HCT116 (cell line): ENCODE measurements around the gene CNNM4. TPM values are rescaled to one million over a fixed set of nuclear protein-coding genes. Genes with fewer than 3 reads are reported as not detected.

Experiments
- ATAC-seq: fragments of 200-7000 bp; cut with Tn5 transposase; 2 replicates; pipeline ENCODE4 v1.9.1; 2020; ENCODE audit warnings: mild to moderate bottlenecking, moderate library complexity
- BruUV-seq: library from RNA; stranded (reverse); fragments of 400-500 nt; replicated peaks from 2 replicates; lab custom pipeline; 2021; lab: Mats Ljungman, UMichigan
- CTCF ChIA-PET: fragments of 300-600 bp; sonication (Branson Sonifier 250); formaldehyde crosslinking; loops from one replicate; lab custom pipeline; 2021; ENCODE audit warnings: antibody characterized with exemption; lab: Charles Lee
- POLR2A ChIA-PET: fragments of 300-600, 350-600 bp; sonication (Branson Sonifier 250); formaldehyde crosslinking; loops from one replicate; lab custom pipeline; 2021; ENCODE audit warnings: antibody characterized with exemption; lab: Charles Lee
- RAD21 ChIA-PET, 2 experiments: fragments of 300-600 bp; sonication (Branson Sonifier 250); formaldehyde crosslinking; loops; one replicate each; lab custom pipeline; 2023; ENCODE audit warnings: low total read pairs in 2 of 2; ENCODE audit not compliant: uncharacterized antibody in 2 of 2, unreplicated experiment in 2 of 2, low non-redundant PET in 1 of 2; lab: Charles Lee
- DNase-seq: peaks from one replicate; pipeline ENCODE4 v3.0.0-alpha.2; 2010; ENCODE audit warnings: low read depth, low spot score
- H2AFZ ChIP-seq: fragments of 200-600 bp; shearing (Covaris generic), sonication (generic); 2 replicates; pipeline ENCODE4 v1.6.1; 2017; ENCODE audit warnings: low read depth, mixed run types, mixed read lengths, antibody characterized with exemption, low read length; ENCODE audit not compliant: poor library complexity, severe bottlenecking
- H3K27ac ChIP-seq: 2 replicates; pipeline ENCODE4 v1.5.1; 2012; ENCODE audit warnings: low read depth, low read length
- H3K27me3 ChIP-seq: fragments of 200-600 bp; sonication (generic); 2 replicates; pipeline ENCODE4 v1.6.1; 2016; ENCODE audit warnings: mixed run types, low read length, mixed read lengths; ENCODE audit not compliant: insufficient read depth
- H3K36me3 ChIP-seq, 2 experiments: fragments of 200-500 bp in 1 of 2; fragments of 200-600 bp in 1 of 2; sonication (Bioruptor generic) in 1 of 2; sonication (generic) in 1 of 2; 2 replicates each; pipeline versions ENCODE4 v1.5.1 to v1.6.1; 2014 to 2016; ENCODE audit warnings: low read length in 2 of 2, inconsistent platforms in 1 of 2, mixed read lengths in 1 of 2, mixed run types in 1 of 2; ENCODE audit not compliant: insufficient read depth in 2 of 2, control insufficient read depth in 1 of 2
- H3K4me1 ChIP-seq, 2 experiments: fragments of 200-600 bp in 1 of 2; sonication (generic) in 1 of 2; 2 replicates each; pipeline versions ENCODE4 v1.5.1 to v1.6.1; 2012 to 2017; ENCODE audit warnings: low read length in 2 of 2, inconsistent platforms in 1 of 2, mild to moderate bottlenecking in 1 of 2, mixed read lengths in 1 of 2, mixed run types in 1 of 2, moderate library complexity in 1 of 2; ENCODE audit not compliant: insufficient read depth in 2 of 2, control insufficient read depth in 1 of 2
- H3K4me2 ChIP-seq: fragments of 200-600 bp; sonication (generic); 2 replicates; pipeline ENCODE4 v1.6.1; 2017; ENCODE audit warnings: mixed run types, low read length, mixed read lengths
- H3K4me3 ChIP-seq, 2 experiments: fragments of 200-600 bp in 1 of 2; sonication (generic) in 1 of 2; replicated peaks in 1 of 2; 2 replicates each; pipeline ENCODE4 v1.5.1; 2011 to 2016; ENCODE audit warnings: low read length in 2 of 2, control low read depth in 1 of 2, low read depth in 1 of 2, mild to moderate bottlenecking in 1 of 2, mixed read lengths in 1 of 2, mixed run types in 1 of 2
- H3K79me2 ChIP-seq: fragments of 200-600 bp; sonication (generic); 2 replicates; pipeline ENCODE4 v1.6.1; 2017; ENCODE audit warnings: mild to moderate bottlenecking, mixed run types, low read length, moderate library complexity, mixed read lengths; ENCODE audit not compliant: insufficient read depth
- H3K9ac ChIP-seq: fragments of 200-600 bp; sonication (generic); 2 replicates; pipeline ENCODE4 v1.6.1; 2016; ENCODE audit warnings: low read length, mixed read lengths
- H3K9me2 ChIP-seq: fragments of 200-600 bp; sonication (generic), shearing (Covaris generic); 2 replicates; pipeline ENCODE4 v1.6.1; 2017; ENCODE audit warnings: mixed run types, mild to moderate bottlenecking, moderate library complexity; ENCODE audit not compliant: insufficient read depth
- H3K9me3 ChIP-seq, 2 experiments: fragments of 200-500 bp in 1 of 2; fragments of 200-600 bp in 1 of 2; sonication (Bioruptor generic) in 1 of 2; sonication (generic) in 1 of 2; 2 replicates each; pipeline ENCODE4 v1.6.1; 2014 to 2017; ENCODE audit warnings: low read length in 2 of 2, mixed read lengths in 2 of 2, inconsistent platforms in 1 of 2, low read depth in 1 of 2, mild to moderate bottlenecking in 1 of 2, mixed run types in 1 of 2, moderate library complexity in 1 of 2; ENCODE audit not compliant: control insufficient read depth in 1 of 2, insufficient read depth in 1 of 2
- H4K20me1 ChIP-seq: fragments of 200-600 bp; sonication (generic), shearing (Covaris generic); 2 replicates; pipeline ENCODE4 v1.6.1; 2017; ENCODE audit warnings: mixed run types, mild to moderate bottlenecking, moderate library complexity; ENCODE audit not compliant: insufficient read depth
- EZH2 ChIP-seq: fragments of 200-600 bp; sonication (generic); IDR thresholded peaks from 2 replicates; pipeline ENCODE4 v1.6.1; 2017; ENCODE audit warnings: antibody characterized with exemption, mixed run types
- SRF ChIP-seq: IDR thresholded peaks from 2 replicates; pipeline ENCODE4 v1.6.1; 2012; ENCODE audit warnings: low read depth
- YY1 ChIP-seq: IDR thresholded peaks from 2 replicates; pipeline ENCODE4 v1.6.1; 2011; ENCODE audit warnings: low read length, low read depth, moderate library complexity, mild to moderate bottlenecking; ENCODE audit not compliant: insufficient replicate concordance; ENCODE audit errors: extremely low read depth
- intact Hi-C: fragments of 100-400 bp; cut with micrococcal nuclease; formaldehyde crosslinking; loops from 2 replicates; pipeline ENCODE4 v1.10.0; 2022
- total RNA-seq: library from RNA; stranded (reverse); gene quantifications from one replicate; pipeline ENCODE4 v1.2.1, GENCODE V29; 2021; ENCODE audit not compliant: unreplicated experiment
- TF ChIP-seq, protein P1 (sequence below): IDR thresholded peaks from 2 replicates; pipeline ENCODE4 v1.6.1; 2012; ENCODE audit warnings: low read depth
- TF ChIP-seq, protein P2 (sequence below): IDR thresholded peaks from 2 replicates; pipeline ENCODE4 v1.6.1; 2011; ENCODE audit warnings: mild to moderate bottlenecking, low read length, moderate library complexity; ENCODE audit not compliant: insufficient replicate concordance; ENCODE audit errors: extremely low read depth

CNNM4 gene
- total RNA-seq, 1 experiment from 2014 or later = 7.9 TPM

DNA sequence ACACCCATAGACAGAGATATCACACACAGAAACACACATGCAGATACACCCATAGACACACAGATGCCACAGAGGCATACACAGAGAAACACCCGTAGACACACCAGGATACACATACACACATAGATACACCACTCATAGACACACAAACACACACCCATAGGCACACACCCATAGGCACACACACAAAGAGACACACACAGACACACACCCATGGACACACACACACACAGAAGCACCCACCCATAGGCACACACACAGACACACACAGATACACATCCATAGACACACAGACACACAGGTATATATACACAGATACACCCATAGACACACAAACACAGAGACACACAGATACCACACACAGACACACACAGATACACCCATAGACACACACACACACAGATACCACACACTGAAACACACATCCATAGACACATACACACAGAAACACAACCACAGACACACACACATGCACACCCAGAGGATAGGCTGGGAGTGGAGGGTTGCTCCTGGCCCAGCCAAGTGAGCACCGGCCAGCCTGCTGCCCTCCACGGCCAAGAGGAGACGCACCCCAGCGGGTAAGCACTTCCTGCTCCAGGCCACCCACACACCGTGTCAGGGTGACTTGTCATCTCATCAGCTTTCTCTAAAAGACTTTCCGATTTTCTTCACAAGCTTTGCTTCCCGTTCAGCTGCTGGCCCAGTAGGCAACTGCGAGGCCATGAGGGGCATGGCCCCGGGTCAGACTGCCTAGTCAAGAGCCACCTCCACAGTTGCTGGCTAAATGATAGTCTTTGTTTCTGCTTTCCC, 41.3 kb downstream of the CNNM4 start:
- RAD21 ChIA-PET = no interaction called here
- ATAC-seq = no peak

More for the DNA sequence above, 41.3 kb downstream of the CNNM4 start:
- no peak overlapping the region for H3K4me3 ChIP-seq
- no peak for DNase-seq
- no peaks in the 10 kb centered on the region for H3K79me2 ChIP-seq
- no peaks in the 10 kb centered on the region for H4K20me1 ChIP-seq
- no peaks in the 10 kb centered on the region for H3K9me3 ChIP-seq
- H3K9ac ChIP-seq = no peak overlapping the region
- H3K9me2 ChIP-seq = no peaks in the 10 kb centered on the region
- no peaks in the 10 kb centered on the region for H3K27me3 ChIP-seq
- H2AFZ ChIP-seq = no peak overlapping the region
- peaks cover 0 to 9% of the 10 kb centered on the region in 2 experiments; a peak in 2 of 4 replicates for H3K36me3 ChIP-seq
- BruUV-seq = no TSS peak
- no peak overlapping the region for H3K27ac ChIP-seq
- intact Hi-C loops = loop anchor here (2.0 to 5.0 kb wide), 2 partner anchors 199 to 250 kb away; no protein-coding TSS in a partner anchor
- no peak overlapping the region for H3K4me2 ChIP-seq
- CTCF ChIA-PET = interaction anchor here (1.2 kb wide), 1 partner anchor 252 kb away, joined by 3 read pairs; no protein-coding TSS in a partner anchor
- TF ChIP-seq, protein P1, sequence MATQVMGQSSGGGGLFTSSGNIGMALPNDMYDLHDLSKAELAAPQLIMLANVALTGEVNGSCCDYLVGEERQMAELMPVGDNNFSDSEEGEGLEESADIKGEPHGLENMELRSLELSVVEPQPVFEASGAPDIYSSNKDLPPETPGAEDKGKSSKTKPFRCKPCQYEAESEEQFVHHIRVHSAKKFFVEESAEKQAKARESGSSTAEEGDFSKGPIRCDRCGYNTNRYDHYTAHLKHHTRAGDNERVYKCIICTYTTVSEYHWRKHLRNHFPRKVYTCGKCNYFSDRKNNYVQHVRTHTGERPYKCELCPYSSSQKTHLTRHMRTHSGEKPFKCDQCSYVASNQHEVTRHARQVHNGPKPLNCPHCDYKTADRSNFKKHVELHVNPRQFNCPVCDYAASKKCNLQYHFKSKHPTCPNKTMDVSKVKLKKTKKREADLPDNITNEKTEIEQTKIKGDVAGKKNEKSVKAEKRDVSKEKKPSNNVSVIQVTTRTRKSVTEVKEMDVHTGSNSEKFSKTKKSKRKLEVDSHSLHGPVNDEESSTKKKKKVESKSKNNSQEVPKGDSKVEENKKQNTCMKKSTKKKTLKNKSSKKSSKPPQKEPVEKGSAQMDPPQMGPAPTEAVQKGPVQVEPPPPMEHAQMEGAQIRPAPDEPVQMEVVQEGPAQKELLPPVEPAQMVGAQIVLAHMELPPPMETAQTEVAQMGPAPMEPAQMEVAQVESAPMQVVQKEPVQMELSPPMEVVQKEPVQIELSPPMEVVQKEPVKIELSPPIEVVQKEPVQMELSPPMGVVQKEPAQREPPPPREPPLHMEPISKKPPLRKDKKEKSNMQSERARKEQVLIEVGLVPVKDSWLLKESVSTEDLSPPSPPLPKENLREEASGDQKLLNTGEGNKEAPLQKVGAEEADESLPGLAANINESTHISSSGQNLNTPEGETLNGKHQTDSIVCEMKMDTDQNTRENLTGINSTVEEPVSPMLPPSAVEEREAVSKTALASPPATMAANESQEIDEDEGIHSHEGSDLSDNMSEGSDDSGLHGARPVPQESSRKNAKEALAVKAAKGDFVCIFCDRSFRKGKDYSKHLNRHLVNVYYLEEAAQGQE = no peak
- TF ChIP-seq YY1 = no peak
- no peak for TF ChIP-seq EZH2
- TF ChIP-seq SRF = no peak
- TF ChIP-seq, protein P2, sequence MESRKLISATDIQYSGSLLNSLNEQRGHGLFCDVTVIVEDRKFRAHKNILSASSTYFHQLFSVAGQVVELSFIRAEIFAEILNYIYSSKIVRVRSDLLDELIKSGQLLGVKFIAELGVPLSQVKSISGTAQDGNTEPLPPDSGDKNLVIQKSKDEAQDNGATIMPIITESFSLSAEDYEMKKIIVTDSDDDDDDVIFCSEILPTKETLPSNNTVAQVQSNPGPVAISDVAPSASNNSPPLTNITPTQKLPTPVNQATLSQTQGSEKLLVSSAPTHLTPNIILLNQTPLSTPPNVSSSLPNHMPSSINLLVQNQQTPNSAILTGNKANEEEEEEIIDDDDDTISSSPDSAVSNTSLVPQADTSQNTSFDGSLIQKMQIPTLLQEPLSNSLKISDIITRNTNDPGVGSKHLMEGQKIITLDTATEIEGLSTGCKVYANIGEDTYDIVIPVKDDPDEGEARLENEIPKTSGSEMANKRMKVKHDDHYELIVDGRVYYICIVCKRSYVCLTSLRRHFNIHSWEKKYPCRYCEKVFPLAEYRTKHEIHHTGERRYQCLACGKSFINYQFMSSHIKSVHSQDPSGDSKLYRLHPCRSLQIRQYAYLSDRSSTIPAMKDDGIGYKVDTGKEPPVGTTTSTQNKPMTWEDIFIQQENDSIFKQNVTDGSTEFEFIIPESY = no peak
- peaks cover 0 to 5% of the 10 kb centered on the region in 2 experiments; a peak in 1 of 4 replicates for H3K4me1 ChIP-seq
- POLR2A ChIA-PET = interaction anchor here (0.6 kb wide), 1 partner anchor 93 kb away, joined by 3 read pairs; no protein-coding TSS in a partner anchor
